NCI-H526 (cell line): Measurements from ENCODE around the gene PITX1.

Source experiments
- DNase-seq, 2 experiments: peaks; one replicate each; lab custom pipeline; 2025; lab: John Stamatoyannopoulos, UW

PITX1 gene

GRCh38 chr5:135029477-135030122, 4.4 kb downstream of the PITX1 start:
- DNase-seq, result no peak

- no peak for DNase-seq
Observed at GRCh38 chr5:135028791-135029476, 5.1 kb downstream of the PITX1 start.

GRCh38 chr5:135027697-135028615, 6.1 kb downstream of the PITX1 start:
- no peak for DNase-seq

- DNase-seq, result no peak
Observed at GRCh38 chr5:135027266-135027696, 6.7 kb downstream of the PITX1 start.

- DNase-seq, result no peak
Observed at GRCh38 chr5:135026645-135027265, 7.3 kb downstream of the PITX1 start.

- DNase-seq, result no peak
Observed at GRCh38 chr5:135025730-135026644, 8.0 kb downstream of the PITX1 start.

- no peak for DNase-seq
Observed at GRCh38 chr5:135024956-135025729, 8.9 kb downstream of the PITX1 start.

- peak in 1 of 2 experiments; percentile 3 for DNase-seq
Observed at GRCh38 chr5:135020111-135020895, 13.7 kb downstream of the PITX1 start.

- DNase-seq, result no peak
Observed at GRCh38 chr5:135019314-135019713, 14.7 kb downstream of the PITX1 start.

GRCh38 chr5:135018457-135018856, 15.6 kb downstream of the PITX1 start:
- no peak for DNase-seq

GRCh38 chr5:135016861-135017290, 17.2 kb downstream of the PITX1 start:
- no peak for DNase-seq

- DNase-seq, result no peak
Observed at GRCh38 chr5:135015942-135016341, 18.1 kb downstream of the PITX1 start.

- DNase-seq, result no peak
Observed at GRCh38 chr5:135013947-135014570, 20.0 kb downstream of the PITX1 start.

GRCh38 chr5:135013445-135013844, 20.6 kb downstream of the PITX1 start:
- no peak for DNase-seq

GRCh38 chr5:135012951-135013391, 21.1 kb downstream of the PITX1 start:
- DNase-seq, result no peak

GRCh38 chr5:135012033-135012588, 21.9 kb downstream of the PITX1 start:
- no peak for DNase-seq

GRCh38 chr5:135011355-135012032, 22.5 kb downstream of the PITX1 start:
- DNase-seq, result no peak
